T-helper 1 cell treated with Interleukin-12 subunit alpha and Interleukin-12 subunit beta and Interleukin-4 antibody, amounts not matched to agents 30 μg/mL and 1 μg/mL, for 36 hours (primary cell): Measurements from ENCODE around the gene GJB2.

ENCODE experiments used
- H3K27ac Mint-ChIP-seq: one replicate; pipeline ENCODE4 v1.8.0; 2021; ENCODE audit warnings: mild to moderate bottlenecking, mixed read lengths
- H3K27me3 Mint-ChIP-seq: one replicate; pipeline ENCODE4 v1.8.0; 2021; ENCODE audit warnings: low read depth, mixed read lengths
- H3K36me3 Mint-ChIP-seq: one replicate; pipeline ENCODE4 v1.8.0; 2021; ENCODE audit warnings: low read depth, mixed read lengths
- H3K4me1 Mint-ChIP-seq: one replicate; pipeline ENCODE4 v1.8.0; 2021; ENCODE audit warnings: low read depth, mixed read lengths
- H3K4me3 Mint-ChIP-seq: one replicate; pipeline ENCODE4 v1.8.0; 2021; ENCODE audit warnings: mild to moderate bottlenecking, moderate library complexity, mixed read lengths
- H3K9me3 Mint-ChIP-seq: one replicate; pipeline ENCODE4 v1.8.0; 2021; ENCODE audit warnings: mixed read lengths

GJB2 gene

GRCh38 chr13:20192836-20193161, at the start of gene GJB2:
Gene GJB2 (minus strand): TSS chr13:20192938. CDS start chr13:20189581, 3,357 bp downstream.
- Mint-ChIP-seq H3K36me3 (no peaks in the 10 kb centered on the region), H3K27me3 (peaks cover 74% of the 10 kb centered on the region), H3K27ac (no peak within 1 kb of the TSS)

DNA sequence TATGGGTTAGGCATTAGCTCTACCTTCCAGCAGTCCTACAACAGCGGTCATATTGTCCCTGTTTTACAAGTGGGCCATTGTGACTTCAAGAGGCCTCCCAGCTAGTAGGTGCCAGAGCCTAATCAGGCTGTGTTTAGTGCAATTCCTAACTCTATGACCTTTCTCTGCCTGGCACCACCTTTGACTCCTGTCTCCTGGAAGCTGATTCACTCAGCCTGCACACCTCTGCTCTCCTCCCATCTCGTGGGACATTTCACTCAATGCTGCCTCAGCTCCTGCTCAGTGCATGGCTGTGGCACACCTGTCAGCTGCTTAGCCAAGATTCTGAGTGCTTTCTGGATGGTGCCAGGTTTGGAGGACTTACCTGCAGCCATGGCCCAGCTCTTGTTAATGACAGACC, 48.9 kb upstream of the GJB2 start:
- no peak overlapping the region for H3K4me3 Mint-ChIP-seq
- H3K27me3 Mint-ChIP-seq, result peaks cover 15% of the 10 kb centered on the region
- peaks cover 6% of the 10 kb centered on the region for H3K9me3 Mint-ChIP-seq
- H3K36me3 Mint-ChIP-seq, result no peaks in the 10 kb centered on the region
- H3K27ac Mint-ChIP-seq, result no peak overlapping the region
- peaks cover 2% of the 10 kb centered on the region for H3K4me1 Mint-ChIP-seq

More at GRCh38 chr13:20192836-20193161, at the start of gene GJB2:
- Mint-ChIP-seq H3K4me1 (peaks cover 21% of the 10 kb centered on the region), H3K4me3 (peak within 1 kb of the TSS; percentile 60), H3K9me3 (no peaks in the 10 kb centered on the region)

GRCh38 chr13:20239748-20240147, 47.0 kb upstream of the GJB2 start:
- Mint-ChIP-seq H3K36me3 (no peaks in the 10 kb centered on the region), H3K9me3 (peaks cover 6% of the 10 kb centered on the region), H3K4me1 (peaks cover 2% of the 10 kb centered on the region), H3K4me3 (no peak overlapping the region), H3K27ac (no peak overlapping the region), H3K27me3 (peaks cover 18% of the 10 kb centered on the region)

- H3K4me3 Mint-ChIP-seq, result no peak overlapping the region
- peaks cover 11% of the 10 kb centered on the region for H3K4me1 Mint-ChIP-seq
- peaks cover 46% of the 10 kb centered on the region for H3K27me3 Mint-ChIP-seq
- H3K9me3 Mint-ChIP-seq, result no peaks in the 10 kb centered on the region
- H3K36me3 Mint-ChIP-seq, result no peaks in the 10 kb centered on the region
- no peak overlapping the region for H3K27ac Mint-ChIP-seq
These were observed 40.0 kb upstream of the GJB2 start for GRCh38 chr13:20232556-20233277.

DNA sequence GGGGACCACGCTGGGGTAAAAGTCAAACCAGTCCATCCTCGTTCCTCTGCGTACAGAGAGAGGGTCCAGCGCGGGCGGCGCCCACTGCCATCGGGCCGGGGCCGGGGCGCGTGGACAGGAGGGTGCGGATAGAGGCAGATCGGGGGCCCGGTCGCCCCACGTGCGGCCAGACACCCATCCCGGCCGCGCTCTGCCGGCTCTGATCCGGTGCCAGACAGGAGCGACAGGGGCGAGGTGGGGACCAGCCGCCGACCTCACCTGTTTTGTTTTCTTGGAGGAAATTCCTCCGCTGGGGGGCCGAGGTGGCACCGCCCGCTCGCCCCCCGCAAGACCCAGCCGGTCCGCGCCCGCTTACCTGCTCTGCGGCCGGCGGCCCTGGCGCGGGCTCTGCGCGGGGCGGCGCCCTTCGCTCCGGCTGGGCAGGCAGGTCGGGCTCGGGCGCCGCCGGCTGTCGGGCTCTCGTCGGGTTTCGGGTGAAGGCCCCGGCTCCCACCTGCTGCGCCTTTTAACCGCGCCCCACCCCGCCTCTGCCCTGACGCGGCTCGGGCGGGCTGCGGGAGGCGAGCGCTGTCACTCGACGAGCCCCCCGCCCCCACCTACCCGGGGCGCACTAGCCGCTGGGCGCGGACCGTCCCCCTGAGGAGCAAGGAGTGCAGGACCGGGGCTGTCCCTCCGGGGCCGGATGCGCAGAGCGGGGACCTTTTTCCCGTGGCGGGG, 39.3 kb upstream of the GJB2 start, which contains the start of gene GJB6:
TSS of gene GJB6 (minus strand) at position 481 of the 717 bp plus-strand sequence. CDS start 8,839 bp downstream, outside the sequence.
- H3K36me3 Mint-ChIP-seq, result no peaks in the 10 kb centered on the region
- H3K27me3 Mint-ChIP-seq, result peaks cover 46% of the 10 kb centered on the region
- peak within 1 kb of the TSS; percentile 36 for H3K27ac Mint-ChIP-seq
- no peaks in the 10 kb centered on the region for H3K9me3 Mint-ChIP-seq
- H3K4me1 Mint-ChIP-seq, result peaks cover 11% of the 10 kb centered on the region
- peak within 1 kb of the TSS; percentile 70 for H3K4me3 Mint-ChIP-seq

DNA sequence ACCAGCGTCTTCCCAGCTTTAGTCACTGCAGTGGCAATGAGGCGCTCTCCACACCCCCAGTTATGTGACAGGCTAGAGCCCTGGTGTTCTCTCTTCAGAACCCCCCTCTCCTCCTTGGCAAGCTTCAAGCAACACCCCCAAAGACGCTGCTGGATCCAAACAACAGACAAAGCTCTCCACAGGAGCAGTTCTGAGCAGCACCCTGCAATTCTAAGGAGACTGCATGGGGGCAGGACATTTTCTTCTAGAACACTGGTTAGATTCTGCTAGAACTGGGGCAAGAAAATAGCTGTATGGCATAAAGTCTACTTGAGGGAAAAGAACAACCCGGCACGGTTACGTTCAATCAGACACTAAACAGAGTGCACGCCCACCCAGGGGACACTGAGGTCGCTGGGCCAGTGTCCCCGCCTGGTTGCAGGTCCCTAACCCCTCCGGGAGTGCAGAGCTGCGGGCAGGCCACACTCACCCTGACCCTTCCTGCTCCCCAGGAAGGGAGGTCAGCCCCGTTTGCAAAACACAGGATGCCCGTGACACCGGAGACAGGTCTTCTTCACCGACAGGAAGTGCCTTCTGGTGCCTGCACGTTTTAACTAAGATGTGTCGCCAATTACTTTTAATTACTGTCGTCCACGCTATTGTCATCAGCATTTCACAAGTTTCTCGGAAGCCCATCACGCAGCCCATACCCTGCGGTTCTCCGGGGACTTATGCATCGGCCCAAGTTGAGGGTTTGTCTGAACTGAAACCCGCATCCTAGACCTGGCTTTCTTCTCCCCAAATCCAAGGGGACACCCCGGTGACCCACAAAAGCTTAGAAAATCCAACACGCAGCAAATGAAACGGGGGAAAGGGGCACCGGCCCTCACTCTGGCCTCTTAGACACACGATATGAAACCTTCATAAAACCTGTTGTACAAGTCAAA, 38.4 kb upstream of the GJB2 start:
- no peaks in the 10 kb centered on the region for H3K36me3 Mint-ChIP-seq
- H3K4me1 Mint-ChIP-seq, result peaks cover 11% of the 10 kb centered on the region
- peak overlapping the region; percentile 36 for H3K27ac Mint-ChIP-seq
- peaks cover 42% of the 10 kb centered on the region for H3K27me3 Mint-ChIP-seq
- peak overlapping the region; percentile 70 for H3K4me3 Mint-ChIP-seq
- H3K9me3 Mint-ChIP-seq, result no peaks in the 10 kb centered on the region

GRCh38 chr13:20227730-20228129, 35.0 kb upstream of the GJB2 start:
- H3K27me3 Mint-ChIP-seq, result peaks cover 33% of the 10 kb centered on the region
- no peak overlapping the region for H3K4me3 Mint-ChIP-seq
- H3K4me1 Mint-ChIP-seq, result peaks cover 7% of the 10 kb centered on the region
- H3K9me3 Mint-ChIP-seq, result no peaks in the 10 kb centered on the region
- no peak overlapping the region for H3K27ac Mint-ChIP-seq
- no peaks in the 10 kb centered on the region for H3K36me3 Mint-ChIP-seq

- H3K27ac Mint-ChIP-seq, result no peak overlapping the region
- H3K36me3 Mint-ChIP-seq, result no peaks in the 10 kb centered on the region
- H3K27me3 Mint-ChIP-seq, result peaks cover 32% of the 10 kb centered on the region
- no peak overlapping the region for H3K4me3 Mint-ChIP-seq
- H3K4me1 Mint-ChIP-seq, result peaks cover 7% of the 10 kb centered on the region
- no peaks in the 10 kb centered on the region for H3K9me3 Mint-ChIP-seq
These were observed 34.5 kb upstream of the GJB2 start for GRCh38 chr13:20227288-20227687.

- Mint-ChIP-seq H3K36me3 (peaks cover 2% of the 10 kb centered on the region), H3K27ac (no peak overlapping the region)
These were observed 29.8 kb upstream of the GJB2 start for GRCh38 chr13:20222553-20222952.

GRCh38 chr13:20221772-20222171, 29.0 kb upstream of the GJB2 start:
- Mint-ChIP-seq H3K27me3 (peaks cover 20% of the 10 kb centered on the region), H3K4me1 (peaks cover 16% of the 10 kb centered on the region), H3K27ac (no peak overlapping the region), H3K4me3 (no peak overlapping the region), H3K36me3 (peaks cover 3% of the 10 kb centered on the region), H3K9me3 (peaks cover 3% of the 10 kb centered on the region)

More at GRCh38 chr13:20222553-20222952, 29.8 kb upstream of the GJB2 start:
- Mint-ChIP-seq H3K4me3 (no peak overlapping the region), H3K27me3 (peaks cover 17% of the 10 kb centered on the region), H3K4me1 (peaks cover 16% of the 10 kb centered on the region), H3K9me3 (peaks cover 3% of the 10 kb centered on the region)

DNA sequence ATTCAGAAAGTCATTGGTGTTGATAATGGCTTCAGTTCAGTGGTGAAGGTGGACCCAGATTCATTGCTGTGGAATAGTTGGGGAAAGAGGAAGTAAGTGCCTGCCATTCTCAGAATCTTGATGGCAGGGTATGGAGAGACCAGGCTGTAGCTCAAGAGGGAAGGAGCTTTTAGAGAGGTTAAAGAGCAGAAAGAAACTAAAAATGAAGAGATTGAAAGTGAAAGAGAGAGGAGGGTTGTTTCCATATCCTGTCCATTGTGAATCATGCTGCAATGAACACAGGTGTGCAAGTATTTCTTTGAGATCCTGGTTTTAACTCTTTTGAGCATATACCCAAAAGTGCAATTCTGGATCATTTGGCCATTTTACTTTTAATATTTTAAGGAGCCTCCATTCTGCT, 26.8 kb upstream of the GJB2 start:
- H3K27ac Mint-ChIP-seq, result peak overlapping the region; percentile 82

DNA sequence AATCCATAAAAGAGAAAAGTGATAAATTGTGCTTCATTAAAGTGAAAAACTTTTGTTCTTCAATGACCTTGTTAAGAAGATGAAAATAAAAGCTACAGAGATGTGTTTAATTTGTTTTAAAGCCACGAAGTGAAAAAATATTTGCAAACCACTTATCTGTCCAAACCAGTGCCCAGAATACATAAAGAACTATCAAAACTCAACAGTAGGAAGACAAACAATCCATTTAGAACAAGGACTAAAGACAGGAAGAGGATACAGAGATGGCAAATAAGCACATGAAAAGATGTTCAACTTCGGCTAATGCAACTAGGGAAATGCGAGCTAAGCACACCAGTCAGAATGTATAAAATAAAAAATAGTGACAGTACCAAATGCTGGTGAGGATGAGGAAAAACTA, 24.4 kb upstream of the GJB2 start:
- peaks cover 3% of the 10 kb centered on the region for H3K9me3 Mint-ChIP-seq
- H3K4me3 Mint-ChIP-seq, result no peak overlapping the region
- H3K27ac Mint-ChIP-seq, result no peak overlapping the region
- peaks cover 16% of the 10 kb centered on the region for H3K4me1 Mint-ChIP-seq
- H3K27me3 Mint-ChIP-seq, result peaks cover 37% of the 10 kb centered on the region
- H3K36me3 Mint-ChIP-seq, result peaks cover 3% of the 10 kb centered on the region

More for the DNA sequence above, 26.8 kb upstream of the GJB2 start:
- Mint-ChIP-seq H3K36me3 (peaks cover 3% of the 10 kb centered on the region), H3K4me3 (peak overlapping the region; percentile 52), H3K9me3 (peaks cover 3% of the 10 kb centered on the region), H3K4me1 (peaks cover 16% of the 10 kb centered on the region), H3K27me3 (peaks cover 23% of the 10 kb centered on the region)

- peaks cover 47% of the 10 kb centered on the region for H3K27me3 Mint-ChIP-seq
- H3K36me3 Mint-ChIP-seq, result no peaks in the 10 kb centered on the region
- H3K27ac Mint-ChIP-seq, result no peak overlapping the region
- H3K4me1 Mint-ChIP-seq, result peaks cover 4% of the 10 kb centered on the region
- H3K4me3 Mint-ChIP-seq, result no peak overlapping the region
- no peaks in the 10 kb centered on the region for H3K9me3 Mint-ChIP-seq
These were observed 17.2 kb upstream of the GJB2 start for GRCh38 chr13:20209948-20210347.

DNA sequence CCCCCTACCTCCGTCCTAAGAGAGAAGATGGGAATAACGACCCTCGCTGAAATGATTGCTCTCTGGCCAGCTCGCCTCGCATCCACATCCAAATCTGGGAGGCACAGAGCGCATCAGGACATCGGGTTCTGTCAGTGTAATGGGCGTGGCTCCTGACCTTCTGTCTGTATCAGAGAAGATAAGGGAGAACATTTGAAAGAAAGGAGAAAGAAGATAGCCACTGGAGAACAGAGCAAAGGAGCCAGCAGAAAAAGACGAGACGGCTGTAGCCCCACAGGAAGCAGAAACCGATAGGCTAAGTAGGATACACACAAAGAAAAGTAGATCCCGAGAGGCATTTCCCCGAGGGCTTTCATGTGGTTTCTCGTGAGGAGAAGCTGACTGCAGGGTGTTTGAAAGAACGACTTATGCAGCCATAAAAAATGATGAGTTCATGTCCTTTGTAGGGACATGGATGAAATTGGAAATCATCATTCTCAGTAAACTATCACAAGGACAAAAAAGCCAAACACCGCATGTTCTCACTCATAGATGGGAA, 14.0 kb upstream of the GJB2 start:
- no peaks in the 10 kb centered on the region for H3K36me3 Mint-ChIP-seq
- no peak overlapping the region for H3K27ac Mint-ChIP-seq
- H3K4me1 Mint-ChIP-seq, result peaks cover 4% of the 10 kb centered on the region
- H3K4me3 Mint-ChIP-seq, result no peak overlapping the region
- H3K9me3 Mint-ChIP-seq, result peaks cover 2% of the 10 kb centered on the region
- peaks cover 30% of the 10 kb centered on the region for H3K27me3 Mint-ChIP-seq
